Panc1 (cell line): Measurements from ENCODE around the gene ACOX1. TPM values are rescaled to one million over a fixed set of nuclear protein-coding genes. Genes with fewer than 3 reads are reported as not detected.

Experiments
- ATAC-seq: fragments of 200-7000 bp; cut with Tn5 transposase; 2 replicates; pipeline ENCODE4 v1.9.1; 2020; ENCODE audit warnings: mild to moderate bottlenecking, moderate library complexity
- BruUV-seq: library from RNA; stranded (reverse); fragments of 400-500 nt; replicated peaks from 2 replicates; lab custom pipeline; 2021; lab: Mats Ljungman, UMichigan
- CTCF ChIA-PET: fragments of 300-600 bp; sonication (Branson Sonifier 250); formaldehyde crosslinking; loops from one replicate; lab custom pipeline; 2022; ENCODE audit warnings: antibody characterized with exemption; lab: Charles Lee
- POLR2A ChIA-PET: fragments of 300-600 bp; sonication (Branson Sonifier 250); formaldehyde crosslinking; loops from one replicate; lab custom pipeline; 2022; ENCODE audit warnings: antibody characterized with exemption; lab: Charles Lee
- DNase-seq: peaks from one replicate; pipeline ENCODE4 v3.0.0-alpha.2; 2010; ENCODE audit warnings: low read depth, low spot score
- H3K27ac ChIP-seq: 2 replicates; pipeline ENCODE4 v1.5.1; 2011; ENCODE audit warnings: mild to moderate bottlenecking, low read length, inconsistent platforms
- H3K27me3 ChIP-seq: fragments of 200-500 bp; sonication (Bioruptor generic); 2 replicates; pipeline ENCODE4 v1.6.0; 2014; ENCODE audit warnings: low read length, inconsistent platforms; ENCODE audit not compliant: control insufficient read depth, insufficient read depth
- H3K36me3 ChIP-seq: fragments of 200-500 bp; sonication (Bioruptor generic); 2 replicates; pipeline ENCODE4 v1.5.1; 2014; ENCODE audit warnings: inconsistent platforms, mild to moderate bottlenecking, low read length, moderate library complexity; ENCODE audit not compliant: control insufficient read depth, insufficient read depth
- H3K4me1 ChIP-seq: 2 replicates; pipeline ENCODE4 v1.5.1; 2011; ENCODE audit warnings: inconsistent platforms, mild to moderate bottlenecking, low read length, moderate library complexity; ENCODE audit not compliant: control insufficient read depth, insufficient read depth
- H3K4me3 ChIP-seq, 2 experiments: 2 replicates each; pipeline ENCODE4 v1.5.1; 2011 to 2012; ENCODE audit warnings: low read depth in 2 of 2, low read length in 2 of 2, mild to moderate bottlenecking in 2 of 2, inconsistent platforms in 1 of 2, moderate library complexity in 1 of 2
- H3K9me3 ChIP-seq: fragments of 200-500 bp; sonication (Bioruptor generic); 2 replicates; pipeline ENCODE4 v1.5.1; 2014; ENCODE audit warnings: low read depth, mild to moderate bottlenecking, inconsistent platforms, low read length, moderate library complexity; ENCODE audit not compliant: control insufficient read depth, insufficient read depth
- POLR2AphosphoS5 ChIP-seq: IDR thresholded peaks from 2 replicates; pipeline ENCODE4 v1.6.1; 2012; ENCODE audit warnings: mild to moderate bottlenecking, low read depth, low read length, moderate library complexity
- SIN3A ChIP-seq: IDR thresholded peaks from 2 replicates; pipeline ENCODE4 v1.6.1; 2012; ENCODE audit warnings: low read depth, mild to moderate bottlenecking, low read length, moderate library complexity, borderline replicate concordance; ENCODE audit not compliant: insufficient read depth
- TCF7L2 ChIP-seq: IDR thresholded peaks from 2 replicates; pipeline ENCODE4 v1.6.1; 2011; ENCODE audit warnings: mild to moderate bottlenecking, low read depth, low read length, inconsistent platforms
- in situ Hi-C: cut with HindIII; loops from 2 replicates; pipeline ENCODE4 v1.10.0; 2016; ENCODE audit warnings: low sequenced_read_pairs, low pct_unique_long_range_greater_than_20kb
- intact Hi-C: fragments of 100-400 bp; cut with micrococcal nuclease; formaldehyde crosslinking; loops from one replicate; pipeline ENCODE4 v1.10.0; 2022; ENCODE audit not compliant: unreplicated experiment
- total RNA-seq: library from RNA; stranded (reverse); gene quantifications from one replicate; pipeline ENCODE4 v1.2.1, GENCODE V29; 2021; ENCODE audit not compliant: unreplicated experiment
- TF ChIP-seq, protein P1 (sequence below): fragments of 450-650 bp; IDR thresholded peaks from 2 replicates; pipeline ENCODE4 v1.5.1; 2017; ENCODE audit warnings: mild to moderate bottlenecking
- TF ChIP-seq, protein P2 (sequence below), 2 experiments: IDR thresholded peaks; 2 replicates each; pipeline ENCODE4 v1.6.1; 2011 to 2012; ENCODE audit warnings: low read depth in 2 of 2, control low read depth in 1 of 2, low read length in 1 of 2, mild to moderate bottlenecking in 1 of 2, moderate library complexity in 1 of 2; ENCODE audit not compliant: insufficient read depth in 1 of 2

Gene ACOX1
- total RNA-seq, 1 experiment from 2014 or later, result 53.5 TPM

DNA sequence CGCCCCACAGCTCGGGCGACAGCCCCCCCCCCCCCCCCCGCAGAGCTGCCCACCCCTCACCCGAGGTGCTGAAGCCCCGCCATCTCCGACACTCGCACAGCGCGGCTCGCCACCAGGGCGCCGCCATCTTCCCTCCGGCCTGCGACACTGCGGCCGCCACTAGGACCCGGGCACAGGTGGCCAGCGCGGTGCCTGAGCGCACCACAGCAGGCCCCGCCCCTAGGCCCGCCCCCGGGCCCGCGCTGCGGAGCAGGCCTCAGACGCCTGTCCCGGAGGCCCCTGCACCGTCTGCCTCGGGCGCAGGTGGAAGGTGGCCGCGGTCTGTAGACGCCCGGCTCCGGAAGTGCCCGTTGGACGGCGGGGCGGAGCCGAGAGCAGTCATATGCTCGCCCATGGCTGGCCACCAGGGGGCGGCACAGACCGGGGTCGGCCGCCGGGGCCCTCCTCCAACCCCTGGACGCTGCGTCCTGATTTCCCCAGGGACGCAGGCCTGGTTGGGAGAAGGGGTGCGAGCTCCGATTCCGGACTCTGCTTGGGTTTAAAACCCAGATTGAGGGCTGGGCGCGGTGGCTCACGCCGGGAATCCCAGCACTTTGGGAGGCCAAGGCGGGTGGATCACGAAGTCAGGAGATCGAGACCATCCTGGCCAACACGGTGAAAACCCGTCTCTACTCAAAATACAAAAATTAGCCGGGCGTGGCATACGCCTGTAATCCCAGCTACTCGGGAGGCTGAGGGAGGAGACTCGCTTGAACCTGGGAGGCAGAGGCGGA lies 74.0 kb downstream of the ACOX1 start, which contains the start of gene MRPL38:
MRPL38 (minus strand) TSS at position 136 of the 773 bp plus-strand sequence; CDS start at position 127, 9 bp downstream.
- no TSS peak for BruUV-seq
- in situ Hi-C loops (no loop called here), intact Hi-C loops (loop anchor here (5.0 kb wide), 1 partner anchor 97 kb away; the partner anchor contains the start of gene CDK3)
- DNase-seq (peak; percentile 68), ATAC-seq (peak; percentile 98)
- peak; percentile 55; the same call in 1 of the 2 replicates for TF ChIP-seq SIN3A
- TF ChIP-seq POLR2AphosphoS5, result peak; percentile 75
- TF ChIP-seq, protein P1, sequence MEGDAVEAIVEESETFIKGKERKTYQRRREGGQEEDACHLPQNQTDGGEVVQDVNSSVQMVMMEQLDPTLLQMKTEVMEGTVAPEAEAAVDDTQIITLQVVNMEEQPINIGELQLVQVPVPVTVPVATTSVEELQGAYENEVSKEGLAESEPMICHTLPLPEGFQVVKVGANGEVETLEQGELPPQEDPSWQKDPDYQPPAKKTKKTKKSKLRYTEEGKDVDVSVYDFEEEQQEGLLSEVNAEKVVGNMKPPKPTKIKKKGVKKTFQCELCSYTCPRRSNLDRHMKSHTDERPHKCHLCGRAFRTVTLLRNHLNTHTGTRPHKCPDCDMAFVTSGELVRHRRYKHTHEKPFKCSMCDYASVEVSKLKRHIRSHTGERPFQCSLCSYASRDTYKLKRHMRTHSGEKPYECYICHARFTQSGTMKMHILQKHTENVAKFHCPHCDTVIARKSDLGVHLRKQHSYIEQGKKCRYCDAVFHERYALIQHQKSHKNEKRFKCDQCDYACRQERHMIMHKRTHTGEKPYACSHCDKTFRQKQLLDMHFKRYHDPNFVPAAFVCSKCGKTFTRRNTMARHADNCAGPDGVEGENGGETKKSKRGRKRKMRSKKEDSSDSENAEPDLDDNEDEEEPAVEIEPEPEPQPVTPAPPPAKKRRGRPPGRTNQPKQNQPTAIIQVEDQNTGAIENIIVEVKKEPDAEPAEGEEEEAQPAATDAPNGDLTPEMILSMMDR, result peak; percentile 99
- no peak for TF ChIP-seq TCF7L2
- peak within 1 kb of the TSS; percentile 69 to 87 for H3K4me3 ChIP-seq
- H3K4me1 ChIP-seq, result peaks cover 11% of the 10 kb centered on the region
- peaks cover 12% of the 10 kb centered on the region; the same call in 1 of the 2 replicates for H3K36me3 ChIP-seq
- CTCF ChIA-PET, result interaction anchor here (0.6 to 2.1 kb wide), 9 partner anchors 23 to 205 kb away, joined by 3 to 6 read pairs (median 4); partner anchors contain the start of genes CDK3 and FBF1
- POLR2A ChIA-PET, result interaction anchor here (0.6 to 0.7 kb wide), 2 partner anchors 20 to 350 kb away, joined by 5 to 13 read pairs; no protein-coding TSS in a partner anchor
- H3K27me3 ChIP-seq, result no peaks in the 10 kb centered on the region
- peak within 1 kb of the TSS; percentile 87 for H3K27ac ChIP-seq
- H3K9me3 ChIP-seq, result no peaks in the 10 kb centered on the region

DNA sequence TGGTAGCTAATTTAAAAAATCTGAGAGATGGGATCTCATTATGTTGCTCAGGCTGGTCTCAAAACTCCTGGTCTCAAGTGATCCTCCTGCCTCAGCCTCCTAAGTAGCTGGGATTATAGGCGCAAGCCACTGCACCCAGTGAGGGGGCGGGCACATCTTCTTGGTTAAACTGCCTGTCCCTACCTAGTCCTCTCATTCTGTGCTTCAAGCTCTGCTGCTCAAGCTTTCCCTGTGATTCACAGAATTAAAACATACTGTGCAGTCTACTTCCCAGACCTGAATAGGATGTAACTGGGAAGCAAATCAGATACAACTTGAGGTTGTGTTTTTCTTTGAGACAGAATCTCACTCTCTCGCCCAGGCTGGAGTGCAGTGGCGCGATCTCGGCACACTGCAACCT lies 76.6 kb downstream of the ACOX1 start:
- H3K4me3 ChIP-seq, result no peak overlapping the region
- TF ChIP-seq SIN3A, result no peak
- TF ChIP-seq POLR2AphosphoS5, result no peak
- H3K9me3 ChIP-seq, result no peaks in the 10 kb centered on the region
- peaks cover 12% of the 10 kb centered on the region; the same call in 1 of the 2 replicates for H3K36me3 ChIP-seq
- H3K27me3 ChIP-seq, result no peaks in the 10 kb centered on the region
- in situ Hi-C loops, result no loop called here
- no peak overlapping the region for H3K27ac ChIP-seq
- no peak for DNase-seq
- intact Hi-C loops, result no loop called here
- H3K4me1 ChIP-seq, result peaks cover 15% of the 10 kb centered on the region
- no TSS peak for BruUV-seq
- ATAC-seq, result no peak
- CTCF ChIA-PET, result interaction anchor here (0.5 kb wide), 1 partner anchor 219 kb away, joined by 5 read pairs; no protein-coding TSS in a partner anchor
- POLR2A ChIA-PET, result no interaction called here

DNA sequence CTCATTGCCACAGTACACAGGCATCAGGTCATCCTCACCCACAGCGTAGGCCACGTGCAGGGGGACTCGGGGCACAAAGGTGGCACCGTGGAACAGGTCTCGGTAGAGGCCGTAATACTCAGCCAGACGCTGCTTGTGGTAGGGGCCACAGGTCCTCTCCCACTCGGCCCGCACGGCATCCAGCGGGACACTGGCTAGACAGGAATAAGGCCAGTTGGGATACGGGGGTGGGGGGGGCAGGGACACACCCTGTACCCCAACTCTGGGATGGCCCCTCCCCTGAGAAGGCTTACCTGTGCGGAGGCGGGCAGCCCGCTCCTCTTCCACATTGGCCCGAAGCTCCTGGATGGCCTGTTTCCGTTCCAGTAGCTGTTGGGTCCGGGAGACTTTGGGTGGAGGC lies 77.2 kb downstream of the ACOX1 start:
- CTCF ChIA-PET, result no interaction called here
- in situ Hi-C loops, result no loop called here

More for the DNA sequence above, 77.2 kb downstream of the ACOX1 start:
- DNase-seq (no peak), ATAC-seq (no peak)
- Histone ChIP-seq H3K36me3 (peaks cover 12% of the 10 kb centered on the region), H3K27ac (no peak overlapping the region; the same call in 1 of the 2 replicates), H3K27me3 (no peaks in the 10 kb centered on the region), H3K9me3 (no peaks in the 10 kb centered on the region), H3K4me3 (no peak overlapping the region), H3K4me1 (peaks cover 19% of the 10 kb centered on the region)
- POLR2A ChIA-PET, result no interaction called here
- intact Hi-C loops, result no loop called here
- TF ChIP-seq TCF7L2 (no peak), SIN3A (no peak), POLR2AphosphoS5 (no peak)
- TF ChIP-seq, protein P1, result no peak
- TF ChIP-seq, protein P2, sequence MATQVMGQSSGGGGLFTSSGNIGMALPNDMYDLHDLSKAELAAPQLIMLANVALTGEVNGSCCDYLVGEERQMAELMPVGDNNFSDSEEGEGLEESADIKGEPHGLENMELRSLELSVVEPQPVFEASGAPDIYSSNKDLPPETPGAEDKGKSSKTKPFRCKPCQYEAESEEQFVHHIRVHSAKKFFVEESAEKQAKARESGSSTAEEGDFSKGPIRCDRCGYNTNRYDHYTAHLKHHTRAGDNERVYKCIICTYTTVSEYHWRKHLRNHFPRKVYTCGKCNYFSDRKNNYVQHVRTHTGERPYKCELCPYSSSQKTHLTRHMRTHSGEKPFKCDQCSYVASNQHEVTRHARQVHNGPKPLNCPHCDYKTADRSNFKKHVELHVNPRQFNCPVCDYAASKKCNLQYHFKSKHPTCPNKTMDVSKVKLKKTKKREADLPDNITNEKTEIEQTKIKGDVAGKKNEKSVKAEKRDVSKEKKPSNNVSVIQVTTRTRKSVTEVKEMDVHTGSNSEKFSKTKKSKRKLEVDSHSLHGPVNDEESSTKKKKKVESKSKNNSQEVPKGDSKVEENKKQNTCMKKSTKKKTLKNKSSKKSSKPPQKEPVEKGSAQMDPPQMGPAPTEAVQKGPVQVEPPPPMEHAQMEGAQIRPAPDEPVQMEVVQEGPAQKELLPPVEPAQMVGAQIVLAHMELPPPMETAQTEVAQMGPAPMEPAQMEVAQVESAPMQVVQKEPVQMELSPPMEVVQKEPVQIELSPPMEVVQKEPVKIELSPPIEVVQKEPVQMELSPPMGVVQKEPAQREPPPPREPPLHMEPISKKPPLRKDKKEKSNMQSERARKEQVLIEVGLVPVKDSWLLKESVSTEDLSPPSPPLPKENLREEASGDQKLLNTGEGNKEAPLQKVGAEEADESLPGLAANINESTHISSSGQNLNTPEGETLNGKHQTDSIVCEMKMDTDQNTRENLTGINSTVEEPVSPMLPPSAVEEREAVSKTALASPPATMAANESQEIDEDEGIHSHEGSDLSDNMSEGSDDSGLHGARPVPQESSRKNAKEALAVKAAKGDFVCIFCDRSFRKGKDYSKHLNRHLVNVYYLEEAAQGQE (IDR thresholded peaks at IDR 0.05; ENCODE audit: insufficient read depth in 1 of 2, low read depth in 2 of 2, low read length in 1 of 2), result no peak
- no TSS peak for BruUV-seq
